Measurements from ENCODE around the gene PRELID2.
"Not testable (repeated sequence)": the region's sequence is repeated elsewhere in the genome, so short reads cannot be mapped to it uniquely, and the experiment has no call there.

Gene PRELID2

GRCh38 chr5:145867806-145868205 is 32.7 kb upstream of the PRELID2 start:
- H3K4me1 ChIP-seq (ENCODE audit: control insufficient read depth, low read depth, low read length) = no peaks in the 10 kb centered on the region
- H3K18ac ChIP-seq (ENCODE audit: low read length) = no peak overlapping the region
- no peak overlapping the region for H3K9ac ChIP-seq (ENCODE audit: low read length)
- no peaks in the 10 kb centered on the region for H3K27me3 ChIP-seq (ENCODE audit: insufficient read depth, low read length, poor library complexity)
- H4K8ac ChIP-seq (ENCODE audit: low read depth, low read length) = no peak overlapping the region
- no peaks in the 10 kb centered on the region for H3K36me3 ChIP-seq (ENCODE audit: control insufficient read depth, insufficient read depth, low read length)
- H2AK5ac ChIP-seq (ENCODE audit: low read length) = no peak overlapping the region
- H3K4me3 ChIP-seq (ENCODE audit: low read length) = no peak overlapping the region
- H3K79me2 ChIP-seq (ENCODE audit: control insufficient read depth, insufficient read depth, low read length) = no peaks in the 10 kb centered on the region
- no peak overlapping the region for H3K4ac ChIP-seq (ENCODE audit: low read depth, low read length)
- no peak for DNase-seq
- H2BK120ac ChIP-seq (ENCODE audit: low read depth, low read length) = no peak overlapping the region
- no peak overlapping the region for H3K23ac ChIP-seq (ENCODE audit: low read length)
- H3K27ac ChIP-seq (ENCODE audit: low read depth, low read length) = no peak overlapping the region
- H4K5ac ChIP-seq (ENCODE audit: low read length) = no peak overlapping the region
- H3K79me1 ChIP-seq (ENCODE audit: low read length) = no peaks in the 10 kb centered on the region
- no peak overlapping the region for H2BK5ac ChIP-seq (ENCODE audit: low read length)
- no peak overlapping the region for H3K56ac ChIP-seq (ENCODE audit: low read length)
- WGBS (ENCODE audit: extremely low coverage, insufficient coverage, low lambda C conversion rate) = no CpG with 5 or more reads among the region's 1 CpG
- H2BK15ac ChIP-seq (replicated peaks; ENCODE audit: low read depth) = no peak overlapping the region
- H3K4me2 ChIP-seq (ENCODE audit: low read length) = no peak overlapping the region

- H3K27ac ChIP-seq (ENCODE audit: low read depth, low read length); H3K4me1 ChIP-seq (ENCODE audit: control insufficient read depth, low read depth, low read length); H2BK5ac ChIP-seq (ENCODE audit: low read length); DNase-seq; H3K79me2 ChIP-seq (ENCODE audit: control insufficient read depth, insufficient read depth, low read length); H3K79me1 ChIP-seq (ENCODE audit: low read length); H3K23ac ChIP-seq (ENCODE audit: low read length); H3K56ac ChIP-seq (ENCODE audit: low read length); H2BK15ac ChIP-seq (replicated peaks; ENCODE audit: low read depth); H2BK120ac ChIP-seq (ENCODE audit: low read depth, low read length); H3K9ac ChIP-seq (ENCODE audit: low read length); H3K27me3 ChIP-seq (ENCODE audit: insufficient read depth, low read length, poor library complexity); H3K4ac ChIP-seq (ENCODE audit: low read depth, low read length); H3K4me3 ChIP-seq (ENCODE audit: low read length); H3K36me3 ChIP-seq (ENCODE audit: control insufficient read depth, insufficient read depth, low read length); H2AK5ac ChIP-seq (ENCODE audit: low read length); H3K18ac ChIP-seq (ENCODE audit: low read length); H4K5ac ChIP-seq (ENCODE audit: low read length); H3K4me2 ChIP-seq (ENCODE audit: low read length); H4K8ac ChIP-seq (ENCODE audit: low read depth, low read length): not testable (repeated sequence)
- WGBS (ENCODE audit: extremely low coverage, insufficient coverage, low lambda C conversion rate) = no CpG with 5 or more reads among the region's 2 CpGs
Observed at GRCh38 chr5:145864432-145864831, 29.3 kb upstream of the PRELID2 start.

GRCh38 chr5:145863003-145863402 is 27.9 kb upstream of the PRELID2 start:
- H3K36me3 ChIP-seq (ENCODE audit: control insufficient read depth, insufficient read depth, low read length) = no peaks in the 10 kb centered on the region
- no peaks in the 10 kb centered on the region for H3K79me2 ChIP-seq (ENCODE audit: control insufficient read depth, insufficient read depth, low read length)
- WGBS (ENCODE audit: extremely low coverage, insufficient coverage, low lambda C conversion rate) = no CpG with 5 or more reads among the region's 3 CpGs
- H3K56ac ChIP-seq (ENCODE audit: low read length) = no peak overlapping the region
- H2BK15ac ChIP-seq (replicated peaks; ENCODE audit: low read depth) = no peak overlapping the region
- H3K27ac ChIP-seq (ENCODE audit: low read depth, low read length) = no peak overlapping the region
- no peak overlapping the region for H4K8ac ChIP-seq (ENCODE audit: low read depth, low read length)
- no peak overlapping the region for H3K9ac ChIP-seq (ENCODE audit: low read length)
- H3K18ac ChIP-seq (ENCODE audit: low read length) = no peak overlapping the region
- H2BK5ac ChIP-seq (ENCODE audit: low read length) = no peak overlapping the region
- H3K79me1 ChIP-seq (ENCODE audit: low read length) = no peaks in the 10 kb centered on the region
- H3K27me3 ChIP-seq (ENCODE audit: insufficient read depth, low read length, poor library complexity) = no peaks in the 10 kb centered on the region
- no peak overlapping the region for H3K4me3 ChIP-seq (ENCODE audit: low read length)
- no peak overlapping the region for H3K4ac ChIP-seq (ENCODE audit: low read depth, low read length)
- no peak overlapping the region for H3K4me2 ChIP-seq (ENCODE audit: low read length)
- H4K5ac ChIP-seq (ENCODE audit: low read length) = no peak overlapping the region
- DNase-seq = no peak
- H3K4me1 ChIP-seq (ENCODE audit: control insufficient read depth, low read depth, low read length) = no peaks in the 10 kb centered on the region
- no peak overlapping the region for H2BK120ac ChIP-seq (ENCODE audit: low read depth, low read length)
- H3K23ac ChIP-seq (ENCODE audit: low read length) = no peak overlapping the region
- no peak overlapping the region for H2AK5ac ChIP-seq (ENCODE audit: low read length)

GRCh38 chr5:145859897-145860296 is 24.8 kb upstream of the PRELID2 start:
- Histone ChIP-seq H4K5ac (ENCODE audit: low read length) (no peak overlapping the region), H3K56ac (ENCODE audit: low read length) (no peak overlapping the region)
- WGBS (ENCODE audit: extremely low coverage, insufficient coverage, low lambda C conversion rate) = no CpG with 5 or more reads among the region's 3 CpGs

GRCh38 chr5:145859453-145859852 is 24.3 kb upstream of the PRELID2 start:
- H3K79me2 ChIP-seq (ENCODE audit: control insufficient read depth, insufficient read depth, low read length) = no peaks in the 10 kb centered on the region
- no peak overlapping the region for H3K27ac ChIP-seq (ENCODE audit: low read depth, low read length)
- no peak for DNase-seq
- H3K4me3 ChIP-seq (ENCODE audit: low read length) = no peak overlapping the region
- no peak overlapping the region for H2BK120ac ChIP-seq (ENCODE audit: low read depth, low read length)
- no peak overlapping the region for H2BK5ac ChIP-seq (ENCODE audit: low read length)
- H2AK5ac ChIP-seq (ENCODE audit: low read length) = no peak overlapping the region
- no peak overlapping the region for H3K4me2 ChIP-seq (ENCODE audit: low read length)
- no peak overlapping the region for H4K8ac ChIP-seq (ENCODE audit: low read depth, low read length)
- no CpG with 5 or more reads among the region's 6 CpGs for WGBS (ENCODE audit: extremely low coverage, insufficient coverage, low lambda C conversion rate)
- no peak overlapping the region for H3K56ac ChIP-seq (ENCODE audit: low read length)
- H4K5ac ChIP-seq (ENCODE audit: low read length) = no peak overlapping the region
- no peak overlapping the region for H3K9ac ChIP-seq (ENCODE audit: low read length)
- no peak overlapping the region for H2BK15ac ChIP-seq (replicated peaks; ENCODE audit: low read depth)
- no peaks in the 10 kb centered on the region for H3K36me3 ChIP-seq (ENCODE audit: control insufficient read depth, insufficient read depth, low read length)
- no peak overlapping the region for H3K23ac ChIP-seq (ENCODE audit: low read length)
- no peak overlapping the region for H3K4ac ChIP-seq (ENCODE audit: low read depth, low read length)
- no peak overlapping the region for H3K18ac ChIP-seq (ENCODE audit: low read length)
- no peaks in the 10 kb centered on the region for H3K79me1 ChIP-seq (ENCODE audit: low read length)
- H3K4me1 ChIP-seq (ENCODE audit: control insufficient read depth, low read depth, low read length) = peaks cover 7% of the 10 kb centered on the region
- H3K27me3 ChIP-seq (ENCODE audit: insufficient read depth, low read length, poor library complexity) = no peaks in the 10 kb centered on the region

More at GRCh38 chr5:145859897-145860296, 24.8 kb upstream of the PRELID2 start:
- Histone ChIP-seq H2AK5ac (ENCODE audit: low read length) (no peak overlapping the region), H3K4me2 (ENCODE audit: low read length) (no peak overlapping the region), H3K9ac (ENCODE audit: low read length) (no peak overlapping the region), H4K8ac (ENCODE audit: low read depth, low read length) (no peak overlapping the region), H3K4me3 (ENCODE audit: low read length) (no peak overlapping the region), H3K36me3 (ENCODE audit: control insufficient read depth, insufficient read depth, low read length) (no peaks in the 10 kb centered on the region), H2BK120ac (ENCODE audit: low read depth, low read length) (no peak overlapping the region), H3K18ac (ENCODE audit: low read length) (no peak overlapping the region), H3K79me1 (ENCODE audit: low read length) (no peaks in the 10 kb centered on the region), H3K4me1 (ENCODE audit: control insufficient read depth, low read depth, low read length) (peaks cover 6% of the 10 kb centered on the region), H3K4ac (ENCODE audit: low read depth, low read length) (no peak overlapping the region), H3K27me3 (ENCODE audit: insufficient read depth, low read length, poor library complexity) (no peaks in the 10 kb centered on the region), H3K23ac (ENCODE audit: low read length) (no peak overlapping the region), H2BK15ac (replicated peaks; ENCODE audit: low read depth) (no peak overlapping the region), H3K27ac (ENCODE audit: low read depth, low read length) (no peak overlapping the region), H2BK5ac (ENCODE audit: low read length) (no peak overlapping the region), H3K79me2 (ENCODE audit: control insufficient read depth, insufficient read depth, low read length) (no peaks in the 10 kb centered on the region)
- DNase-seq = peak; percentile 25

GRCh38 chr5:145858959-145859358 is 23.8 kb upstream of the PRELID2 start:
- peaks cover 7% of the 10 kb centered on the region for H3K4me1 ChIP-seq (ENCODE audit: control insufficient read depth, low read depth, low read length)
- no peak overlapping the region for H3K4me2 ChIP-seq (ENCODE audit: low read length)
- H2BK15ac ChIP-seq (replicated peaks; ENCODE audit: low read depth) = no peak overlapping the region

More at GRCh38 chr5:145858959-145859358, 23.8 kb upstream of the PRELID2 start:
- H3K36me3 ChIP-seq (ENCODE audit: control insufficient read depth, insufficient read depth, low read length) = no peaks in the 10 kb centered on the region
- H3K27ac ChIP-seq (ENCODE audit: low read depth, low read length) = no peak overlapping the region
- no peak overlapping the region for H4K8ac ChIP-seq (ENCODE audit: low read depth, low read length)
- H4K5ac ChIP-seq (ENCODE audit: low read length) = no peak overlapping the region
- H2BK120ac ChIP-seq (ENCODE audit: low read depth, low read length) = no peak overlapping the region
- H3K79me2 ChIP-seq (ENCODE audit: control insufficient read depth, insufficient read depth, low read length) = no peaks in the 10 kb centered on the region
- no peak overlapping the region for H3K4ac ChIP-seq (ENCODE audit: low read depth, low read length)
- WGBS (ENCODE audit: extremely low coverage, insufficient coverage, low lambda C conversion rate) = no CpG with 5 or more reads among the region's 4 CpGs
- no peaks in the 10 kb centered on the region for H3K79me1 ChIP-seq (ENCODE audit: low read length)
- no peak overlapping the region for H3K9ac ChIP-seq (ENCODE audit: low read length)
- no peak overlapping the region for H2BK5ac ChIP-seq (ENCODE audit: low read length)
- H3K23ac ChIP-seq (ENCODE audit: low read length) = no peak overlapping the region
- H3K18ac ChIP-seq (ENCODE audit: low read length) = no peak overlapping the region
- no peak for DNase-seq
- no peak overlapping the region for H2AK5ac ChIP-seq (ENCODE audit: low read length)
- H3K27me3 ChIP-seq (ENCODE audit: insufficient read depth, low read length, poor library complexity) = no peaks in the 10 kb centered on the region
- H3K4me3 ChIP-seq (ENCODE audit: low read length) = no peak overlapping the region
- H3K56ac ChIP-seq (ENCODE audit: low read length) = no peak overlapping the region
